ENCODE results near the gene PDCD2L. TPM values are rescaled to one million over a fixed set of nuclear protein-coding genes. Genes with fewer than 3 reads are reported as not detected.
A peak's percentile ranks its signal among the peaks of the same experiment; 100 is the strongest.
"Not testable (repeated sequence)": the region's sequence is repeated elsewhere in the genome, so short reads cannot be mapped to it uniquely, and the experiment has no call there.

PDCD2L gene
- total RNA-seq, 1 experiment from 2014 or later: 73.5 TPM

DNA sequence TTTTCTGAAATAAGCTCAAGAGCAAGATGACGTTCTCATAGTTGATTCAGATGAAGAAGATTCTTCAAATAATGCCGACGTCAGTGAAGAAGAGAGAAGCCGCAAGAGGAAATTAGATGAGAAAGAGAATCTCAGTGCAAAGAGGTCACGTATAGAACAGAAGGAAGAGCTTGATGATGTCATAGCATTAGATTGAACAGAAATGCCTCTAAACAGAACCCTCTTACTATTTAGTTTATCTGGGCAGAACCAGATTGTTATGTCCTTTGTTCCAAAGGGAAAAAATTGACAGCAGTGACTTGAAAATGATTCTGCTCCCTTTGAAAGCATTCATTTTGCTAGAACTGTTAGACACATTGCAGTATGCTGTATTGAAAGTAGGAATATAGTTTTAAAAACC, 64.8 kb downstream of the PDCD2L start:
- DNase-seq (ENCODE audit: low read depth): not testable (repeated sequence)

DNA sequence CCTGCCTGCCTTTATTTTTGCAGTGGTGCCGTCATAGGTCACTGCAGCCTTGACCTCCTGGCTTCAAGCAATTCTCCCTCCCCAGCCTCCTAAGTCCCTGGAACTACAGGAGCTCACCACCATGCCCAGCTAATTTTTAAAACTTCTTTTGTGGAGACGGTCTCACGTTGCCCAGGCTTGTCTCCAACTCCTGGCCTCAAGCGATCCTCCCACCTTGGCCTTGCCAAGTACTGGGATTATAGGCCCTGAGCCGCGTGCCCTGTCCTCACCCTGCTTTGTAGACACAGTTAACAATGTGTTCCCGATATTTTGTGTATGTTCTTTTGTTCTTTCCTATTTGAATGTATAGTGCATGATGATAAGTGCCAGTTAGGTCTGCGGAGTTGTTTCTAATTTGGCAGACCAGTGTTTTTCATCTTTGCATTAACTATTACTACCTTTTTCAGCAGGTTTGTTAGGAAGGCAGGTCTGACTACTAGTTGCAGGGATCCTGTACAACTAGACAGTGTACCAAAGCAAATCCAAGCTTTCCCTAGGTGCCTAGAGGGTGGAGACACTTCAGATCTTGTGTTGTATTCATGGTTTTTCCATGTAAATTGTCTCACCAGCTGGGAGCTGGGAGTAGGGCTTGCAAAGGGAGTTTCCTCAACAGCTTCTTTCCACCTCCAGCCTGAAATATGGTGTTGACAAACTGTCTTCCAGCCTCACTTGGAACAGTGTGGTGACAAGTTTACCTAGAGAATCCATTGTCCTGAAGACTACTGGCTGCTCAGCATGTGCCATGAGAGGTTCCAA, 67.9 kb downstream of the PDCD2L start:
- no peak for DNase-seq (ENCODE audit: low read depth)

DNA sequence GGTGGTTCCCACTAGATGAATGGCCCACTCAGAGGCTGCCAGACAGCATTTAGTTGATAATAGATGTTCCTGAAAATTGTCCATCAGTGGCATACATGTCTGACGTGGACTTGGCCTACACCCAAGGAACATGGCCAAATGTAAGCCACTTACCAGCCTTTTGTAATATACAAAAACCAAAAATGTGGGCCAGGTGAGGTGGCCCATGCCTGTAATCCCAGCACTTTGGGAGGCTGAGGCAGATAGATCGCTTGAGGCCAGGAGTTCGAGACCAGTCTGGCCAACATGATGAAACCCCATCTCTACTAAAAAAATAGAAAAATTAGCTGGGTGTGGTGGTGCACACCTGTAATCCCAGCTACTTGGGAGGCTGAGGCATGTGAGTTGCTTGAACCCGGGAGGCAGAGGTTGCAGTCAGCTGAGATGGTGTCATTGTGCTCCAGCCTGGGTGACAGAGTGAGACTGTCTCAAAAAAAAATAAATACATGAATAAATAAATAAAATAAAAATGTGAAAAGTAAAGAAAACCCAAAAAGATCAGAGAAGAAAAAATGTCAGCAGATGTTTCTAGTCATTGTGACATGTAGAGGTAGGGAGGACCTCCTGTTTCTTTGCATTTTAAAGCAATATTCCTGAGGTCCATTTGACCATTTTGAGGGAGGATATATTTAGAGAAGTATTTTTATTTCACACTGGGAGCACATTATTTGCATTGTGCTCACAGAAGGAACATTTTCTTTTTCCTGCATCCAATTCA, 70.2 kb downstream of the PDCD2L start:
- no peak for DNase-seq (ENCODE audit: low read depth)

DNA sequence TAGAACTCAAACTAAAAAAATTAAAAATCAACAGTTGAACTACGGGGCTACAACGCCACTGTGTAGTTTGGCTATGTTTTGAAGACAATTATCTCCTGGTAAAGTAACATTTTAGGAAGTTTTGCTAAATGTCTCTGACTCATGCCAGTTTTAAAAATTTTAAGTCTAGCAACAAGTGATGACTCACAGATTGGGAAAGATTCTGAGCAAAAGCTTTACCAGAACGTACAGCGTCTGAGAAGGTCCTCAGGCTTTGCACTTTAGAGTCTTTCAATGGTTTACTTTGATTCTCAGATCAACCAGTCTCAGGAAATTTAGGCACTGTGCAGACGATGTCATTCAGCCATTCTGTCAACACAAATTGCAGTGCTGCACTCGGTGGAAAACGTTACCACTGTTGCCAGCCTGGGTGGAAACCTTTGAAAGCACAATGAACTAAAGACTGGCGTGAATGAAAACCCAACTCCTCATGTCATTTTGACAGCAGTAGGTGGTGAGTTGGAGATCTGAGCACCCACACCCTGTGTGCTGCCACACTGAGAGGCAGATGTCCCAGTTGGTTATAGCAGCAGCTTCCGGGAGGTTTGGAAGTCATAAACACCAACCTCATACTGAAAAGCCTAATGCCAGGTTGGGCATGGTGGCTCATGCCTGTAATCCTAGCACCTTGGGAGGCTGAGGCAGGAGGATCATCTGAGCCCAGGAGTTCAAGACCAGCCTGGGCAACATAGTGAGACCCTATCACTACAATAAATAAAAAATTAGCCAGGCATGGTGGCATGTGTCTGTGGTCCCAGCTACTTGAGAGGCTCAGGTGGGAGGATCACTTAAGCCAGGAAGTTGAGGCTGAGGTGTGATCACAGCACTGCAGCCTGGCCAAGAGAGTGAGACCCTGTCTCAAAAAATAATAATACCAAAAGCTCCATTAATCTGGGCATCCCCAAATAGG, 71.1 kb downstream of the PDCD2L start:
- peak; percentile 25 for DNase-seq (ENCODE audit: low read depth)

Other genes with a start within 250 kb of the PDCD2L start
- gene LSM14A, start 231.9 kb upstream of the PDCD2L start, total RNA-seq (2014; rRNA removed; shearing (Covaris generic)): 35.3 and 42.8 TPM in 2 replicates
- 8.6 and 12.2 TPM in 2 replicates for gene GARRE1, start 149.8 kb upstream of the PDCD2L start, total RNA-seq (2014; rRNA removed; shearing (Covaris generic))
- gene GPI, start 39.2 kb upstream of the PDCD2L start, total RNA-seq (2014; rRNA removed; shearing (Covaris generic)): 124 and 134 TPM in 2 replicates
- gene UBA2, start 24.0 kb downstream of the PDCD2L start, total RNA-seq (2014; rRNA removed; shearing (Covaris generic)): 289 and 291 TPM in 2 replicates
- 0.83 and 8.3 TPM in 2 replicates for gene WTIP, start 77.4 kb downstream of the PDCD2L start, total RNA-seq (2014; rRNA removed; shearing (Covaris generic))

Data from Daoy (cell line).